ENCODE results near the gene HELZ. TPM values are rescaled to one million over a fixed set of nuclear protein-coding genes. Genes with fewer than 3 reads are reported as not detected.
"Not testable (repeated sequence)": the region's sequence is repeated elsewhere in the genome, so short reads cannot be mapped to it uniquely, and the experiment has no call there.

HELZ gene
- total RNA-seq, 1 donor from 2014 or later, result 51.1 TPM

- DNase-seq (ENCODE audit: low read depth) (no peak), FAIRE-seq (no peak)
- Histone ChIP-seq H3K4me3 (ENCODE audit: low read depth, low read length) (no peak overlapping the region), H3K27me3 (ENCODE audit: control insufficient read depth, insufficient read depth, low read length) (no peaks in the 10 kb centered on the region), H3K36me3 (ENCODE audit: control insufficient read depth, insufficient read depth, low read length) (peaks cover 7% of the 10 kb centered on the region)
- TF ChIP-seq CTCF (IDR thresholded peaks at IDR 0.05; ENCODE audit: insufficient read depth, low read length, severe bottlenecking), result no peak
These were observed 42.5 kb downstream of the HELZ start for GRCh38 chr17:67202503-67202902.

- DNase-seq (ENCODE audit: low read depth) (peak; percentile 22), FAIRE-seq (no peak)
- H3K36me3 ChIP-seq (ENCODE audit: control insufficient read depth, insufficient read depth, low read length), result peaks cover 7% of the 10 kb centered on the region
- H3K4me3 ChIP-seq (ENCODE audit: low read depth, low read length), result no peak overlapping the region
- H3K27me3 ChIP-seq (ENCODE audit: control insufficient read depth, insufficient read depth, low read length), result no peaks in the 10 kb centered on the region
- peak; percentile 43 for TF ChIP-seq CTCF (IDR thresholded peaks at IDR 0.05; ENCODE audit: insufficient read depth, low read length, severe bottlenecking)
These were observed 44.2 kb downstream of the HELZ start for GRCh38 chr17:67200727-67201301.

DNA sequence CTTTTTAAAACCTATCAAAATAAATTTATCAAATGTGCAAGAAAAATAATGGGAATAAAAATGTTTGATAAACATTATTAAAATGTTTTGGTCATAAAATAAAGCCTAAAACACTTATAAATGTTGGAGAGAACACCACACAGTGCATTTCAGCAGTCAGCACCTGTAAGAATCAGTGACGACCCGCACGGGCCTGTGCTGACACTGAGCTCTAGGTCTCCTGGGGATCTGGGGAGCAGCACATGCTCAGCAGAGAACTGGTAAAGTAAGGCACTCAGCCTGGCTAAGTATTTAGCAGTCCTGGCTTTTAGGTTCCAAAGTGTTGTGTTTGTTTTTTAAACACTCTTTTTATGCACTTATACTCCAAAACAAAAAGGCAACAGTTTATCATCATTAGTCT lies 46.9 kb downstream of the HELZ start:
- Histone ChIP-seq H3K4me3 (ENCODE audit: low read depth, low read length) (no peak overlapping the region), H3K36me3 (ENCODE audit: control insufficient read depth, insufficient read depth, low read length) (peaks cover 7% of the 10 kb centered on the region), H3K27me3 (ENCODE audit: control insufficient read depth, insufficient read depth, low read length) (no peaks in the 10 kb centered on the region)
- FAIRE-seq (no peak), DNase-seq (ENCODE audit: low read depth) (no peak)
- no peak for TF ChIP-seq CTCF (IDR thresholded peaks at IDR 0.05; ENCODE audit: insufficient read depth, low read length, severe bottlenecking)

DNA sequence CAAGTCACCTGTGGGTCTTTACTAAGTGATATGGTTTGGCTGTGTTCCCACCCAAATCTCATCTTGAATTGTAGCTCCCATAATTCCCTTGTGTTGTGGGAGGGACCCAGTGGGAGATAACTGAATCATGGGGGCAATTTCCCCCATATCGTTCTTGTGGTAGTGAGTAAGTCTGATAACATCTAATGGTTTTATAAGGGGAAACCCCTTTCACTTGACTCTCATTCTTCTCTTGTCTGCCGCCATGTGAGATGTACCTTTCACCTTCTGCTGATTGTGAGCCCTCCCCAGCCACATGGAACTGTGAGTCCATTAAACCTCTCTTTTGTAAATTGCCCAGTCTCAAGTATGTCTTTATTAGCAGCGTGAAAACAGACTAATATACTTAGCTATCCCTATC lies 48.0 kb downstream of the HELZ start:
- H3K4me3 ChIP-seq (ENCODE audit: low read depth, low read length); DNase-seq (ENCODE audit: low read depth); FAIRE-seq; H3K36me3 ChIP-seq (ENCODE audit: control insufficient read depth, insufficient read depth, low read length); H3K27me3 ChIP-seq (ENCODE audit: control insufficient read depth, insufficient read depth, low read length): not testable (repeated sequence)

DNA sequence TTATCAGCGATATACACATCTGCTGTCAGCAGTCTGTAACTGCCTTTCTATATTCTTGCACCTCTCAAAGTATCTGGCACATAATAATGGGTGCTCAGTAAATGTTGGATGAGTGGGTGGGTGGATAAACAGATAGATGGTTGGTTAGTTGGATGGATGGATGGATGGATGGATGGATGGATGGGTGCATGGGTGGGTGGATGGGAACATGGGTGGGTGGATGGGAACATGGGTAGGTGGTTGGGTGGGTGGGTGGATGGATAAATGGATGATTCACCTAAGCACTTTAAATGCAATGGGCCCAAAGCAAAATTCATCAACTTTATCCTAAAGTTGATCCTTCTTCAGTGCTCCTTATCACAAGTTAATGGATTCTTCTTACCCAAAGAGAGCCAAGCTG lies 48.6 kb downstream of the HELZ start:
- H3K36me3 ChIP-seq (ENCODE audit: control insufficient read depth, insufficient read depth, low read length), result peaks cover 5% of the 10 kb centered on the region
- no peaks in the 10 kb centered on the region for H3K27me3 ChIP-seq (ENCODE audit: control insufficient read depth, insufficient read depth, low read length)
- no peak for TF ChIP-seq CTCF (IDR thresholded peaks at IDR 0.05; ENCODE audit: insufficient read depth, low read length, severe bottlenecking)
- FAIRE-seq (no peak), DNase-seq (ENCODE audit: low read depth) (no peak)
- no peak overlapping the region for H3K4me3 ChIP-seq (ENCODE audit: low read depth, low read length)

GRCh38 chr17:67194134-67194533 lies 50.9 kb downstream of the HELZ start:
- DNase-seq (ENCODE audit: low read depth) (no peak), FAIRE-seq (no peak)
- no peaks in the 10 kb centered on the region for H3K36me3 ChIP-seq (ENCODE audit: control insufficient read depth, insufficient read depth, low read length)
- H3K27me3 ChIP-seq (ENCODE audit: control insufficient read depth, insufficient read depth, low read length), result no peaks in the 10 kb centered on the region
- no peak overlapping the region for H3K4me3 ChIP-seq (ENCODE audit: low read depth, low read length)
- no peak for TF ChIP-seq CTCF (IDR thresholded peaks at IDR 0.05; ENCODE audit: insufficient read depth, low read length, severe bottlenecking)

Data from bronchial epithelial cell (primary cell).